IMR-90 (cell line): ENCODE measurements around the gene KRT7. TPM values are rescaled to one million over a fixed set of nuclear protein-coding genes. Genes with fewer than 3 reads are reported as not detected.

Experiments
- ATAC-seq: fragments of 200-7000 bp; cut with Tn5 transposase; 2 replicates; pipeline ENCODE4 v1.9.1; 2020; ENCODE audit warnings: low read depth, mild to moderate bottlenecking, moderate library complexity
- BruUV-seq: library from RNA; stranded (reverse); fragments of 400-500 nt; replicated peaks from 2 replicates; lab custom pipeline; 2021; lab: Mats Ljungman, UMichigan
- CTCF ChIA-PET: fragments of 300-600 bp; formaldehyde crosslinking; extraction: SDS; loops from one replicate; lab custom pipeline; 2021; ENCODE audit warnings: antibody characterized with exemption; lab: Yijun Ruan, JAX
- POLR2A ChIA-PET: fragments of 300-600 bp; sonication (Branson Sonifier 250); formaldehyde crosslinking; loops from one replicate; lab custom pipeline; 2022; ENCODE audit warnings: antibody characterized with exemption; ENCODE audit not compliant: unreplicated experiment; lab: Charles Lee
- DNase-seq: peaks from one replicate; pipeline ENCODE4 v3.0.0; 2013
- H2AFZ ChIP-seq: replicated peaks from 2 replicates; pipeline ENCODE3; 2013; ENCODE audit warnings: low read length, mild to moderate bottlenecking; ENCODE audit not compliant: poor library complexity
- H2AK5ac ChIP-seq: 2 replicates; pipeline ENCODE4 v1.6.1; 2013; ENCODE audit warnings: low read depth, low read length, inconsistent platforms
- H2AK9ac ChIP-seq: replicated peaks from 2 replicates; pipeline ENCODE3; 2013; ENCODE audit warnings: mild to moderate bottlenecking, low read depth, low read length, moderate library complexity; ENCODE audit not compliant: poor library complexity
- H2BK120ac ChIP-seq: 2 replicates; pipeline ENCODE4 v1.6.1; 2013; ENCODE audit warnings: low read depth, low read length, inconsistent platforms
- H2BK15ac ChIP-seq: 3 replicates; pipeline ENCODE4 v1.6.1; 2013; ENCODE audit warnings: low read depth, low read length, inconsistent platforms
- H2BK20ac ChIP-seq: 2 replicates; pipeline ENCODE4 v1.6.1; 2013; ENCODE audit warnings: low read depth, mild to moderate bottlenecking, inconsistent platforms, low read length, moderate library complexity
- H2BK5ac ChIP-seq: 2 replicates; pipeline ENCODE4 v1.6.1; 2013; ENCODE audit warnings: mild to moderate bottlenecking, low read depth, low read length, inconsistent platforms; ENCODE audit not compliant: poor library complexity, severe bottlenecking
- H3K14ac ChIP-seq: replicated peaks from 2 replicates; pipeline ENCODE4 v1.6.1; 2013; ENCODE audit warnings: low read depth, low read length, inconsistent platforms
- H3K18ac ChIP-seq: 2 replicates; pipeline ENCODE4 v1.6.1; 2013; ENCODE audit warnings: low read depth, low read length, control low read depth
- H3K23ac ChIP-seq: 2 replicates; pipeline ENCODE4 v1.6.1; 2013; ENCODE audit warnings: low read depth, low read length, inconsistent platforms
- H3K27ac ChIP-seq: 2 replicates; pipeline ENCODE4 v1.5.1; 2013; ENCODE audit warnings: mild to moderate bottlenecking, control low read depth, low read length; ENCODE audit not compliant: insufficient read depth
- H3K27me3 ChIP-seq: 2 replicates; pipeline ENCODE4 v1.6.1; 2013; ENCODE audit warnings: low read length; ENCODE audit not compliant: control insufficient read depth, insufficient read depth
- H3K36me3 ChIP-seq: 2 replicates; pipeline ENCODE4 v1.6.1; 2013; ENCODE audit warnings: low read length, mixed read lengths; ENCODE audit not compliant: control insufficient read depth, insufficient read depth
- H3K4ac ChIP-seq: 2 replicates; pipeline ENCODE4 v1.6.1; 2013; ENCODE audit warnings: low read depth, low read length, inconsistent platforms
- H3K4me1 ChIP-seq: 2 replicates; pipeline ENCODE4 v1.6.1; 2013; ENCODE audit warnings: low read length, mixed read lengths; ENCODE audit not compliant: control insufficient read depth, insufficient read depth
- H3K4me2 ChIP-seq: 2 replicates; pipeline ENCODE4 v1.6.1; 2013; ENCODE audit warnings: low read depth, mild to moderate bottlenecking, control low read depth, low read length, moderate library complexity
- H3K4me3 ChIP-seq: 2 replicates; pipeline ENCODE4 v1.5.1; 2013; ENCODE audit warnings: low read depth, mild to moderate bottlenecking, control low read depth, low read length, moderate library complexity; ENCODE audit not compliant: insufficient read depth
- H3K56ac ChIP-seq: 2 replicates; pipeline ENCODE4 v1.6.1; 2013; ENCODE audit warnings: low read length, inconsistent platforms; ENCODE audit not compliant: insufficient read depth; ENCODE audit errors: extremely low read depth
- H3K79me1 ChIP-seq, 2 experiments: 2 replicates each; pipeline ENCODE4 v1.6.1; 2013; ENCODE audit warnings: low read length in 2 of 2, inconsistent platforms in 1 of 2, low read depth in 1 of 2
- H3K9ac ChIP-seq: 2 replicates; pipeline ENCODE4 v1.6.1; 2013; ENCODE audit warnings: low read depth, low read length, control low read depth
- H3K9me1 ChIP-seq: 2 replicates; pipeline ENCODE4 v1.6.1; 2013; ENCODE audit warnings: low read length, inconsistent platforms; ENCODE audit not compliant: insufficient read depth
- H3K9me3 ChIP-seq: 2 replicates; pipeline ENCODE4 v1.6.1; 2013; ENCODE audit warnings: low read length; ENCODE audit not compliant: control insufficient read depth, insufficient read depth
- H4K20me1 ChIP-seq: 2 replicates; pipeline ENCODE4 v1.6.1; 2013; ENCODE audit warnings: low read length, inconsistent platforms; ENCODE audit not compliant: insufficient read depth
- H4K5ac ChIP-seq: 2 replicates; pipeline ENCODE4 v1.6.1; 2013; ENCODE audit warnings: mild to moderate bottlenecking, low read depth, low read length, control low read depth
- H4K8ac ChIP-seq, 2 experiments: 2 replicates each; pipeline ENCODE4 v1.6.1; 2013; ENCODE audit warnings: low read depth in 2 of 2, low read length in 2 of 2, control low read depth in 1 of 2, inconsistent platforms in 1 of 2
- H4K91ac ChIP-seq: 2 replicates; pipeline ENCODE4 v1.6.1; 2013; ENCODE audit warnings: low read depth, low read length, inconsistent platforms; ENCODE audit not compliant: insufficient read depth
- BHLHE40 ChIP-seq: fragments of 150-350 bp; IDR thresholded peaks from 2 replicates; pipeline ENCODE4 v1.6.1; 2016; ENCODE audit warnings: mild to moderate bottlenecking, low read depth, low read length
- CEBPB ChIP-seq: IDR thresholded peaks from 2 replicates; pipeline ENCODE4 v1.6.1; 2012; ENCODE audit warnings: low read depth, low read length, improper control_type of control experiment
- NFE2L2 ChIP-seq: fragments of 150-350 bp; IDR thresholded peaks from 2 replicates; pipeline ENCODE4 v1.6.1; 2016; ENCODE audit warnings: low read depth, mild to moderate bottlenecking, low read length
- RFX5 ChIP-seq: IDR thresholded peaks from 2 replicates; pipeline ENCODE4 v1.8.0; 2012; ENCODE audit warnings: low read depth, mild to moderate bottlenecking, low read length, moderate library complexity
- SMC3 ChIP-seq: fragments of 150-350 bp; IDR thresholded peaks from 2 replicates; pipeline ENCODE4 v1.6.1; 2016; ENCODE audit warnings: low read depth, mild to moderate bottlenecking, antibody characterized with exemption, low read length, moderate library complexity
- WGBS, 2 experiments: methylation state at CpG; one replicate each; pipeline versions ENCODE4 v1.1.5 to v1.1.7; 2013; ENCODE audit warnings: missing lambda C conversion rate in 2 of 2; ENCODE audit not compliant: insufficient read length in 1 of 2; ENCODE audit errors: extremely low coverage in 2 of 2; 5-methylcytosine and 5-hydroxymethylcytosine counted together
- dilution Hi-C: fragments of 300-500 bp; cut with HindIII; formaldehyde crosslinking; loops from one replicate; pipeline ENCODE4 v1.14.3; 2018; ENCODE audit warnings: low sequenced_read_pairs; ENCODE audit not compliant: unreplicated experiment
- in situ Hi-C: fragments of 300-500 bp; cut with MboI; formaldehyde crosslinking; loops from 3 replicates; pipeline ENCODE4 v1.14.3; 2019; ENCODE audit warnings: low sequenced_read_pairs, inconsistent platforms, mixed read lengths
- intact Hi-C: fragments of 100-400 bp; cut with micrococcal nuclease; formaldehyde crosslinking; loops from 2 replicates; pipeline ENCODE4 v1.10.0; 2022
- polyA plus RNA-seq, 3 experiments: library from polyadenylated mRNA; depleted of rRNA; stranded (reverse); fragments of >200 nt; gene quantifications; 2 replicates each; pipeline ENCODE4 v1.2.3, GENCODE V29; 2012; ENCODE audit warnings: low replicate concordance in 1 of 3
- total RNA-seq: library from RNA; depleted of rRNA; stranded (reverse); fragments of >200 nt; gene quantifications from 2 replicates; pipeline ENCODE4 v1.2.3, GENCODE V29; 2012
- TF ChIP-seq, protein P1 (sequence below): fragments of 150-350 bp; IDR thresholded peaks from 2 replicates; pipeline ENCODE4 v1.6.1; 2016; ENCODE audit warnings: low read depth, mild to moderate bottlenecking, low read length, moderate library complexity, borderline replicate concordance
- TF ChIP-seq, protein P2 (sequence below): conservative IDR thresholded peaks from 2 replicates; pipeline ENCODE4 v1.5.1; 2012; ENCODE audit warnings: mild to moderate bottlenecking, low read depth, low read length, improper control_type of control experiment

The KRT7 gene
- total and polyA plus RNA-seq, 2 of the 4 experiments (the other 2 are of a cell fraction), result 0.54 to 1.7 TPM

GRCh38 chr12:52291267-52291935 is 58.4 kb downstream of the KRT7 start, which contains the start of gene KRT81:
KRT81 (minus strand) TSS chr12:52291534; CDS start chr12:52291465, 69 bp downstream.
- in situ Hi-C loops, result no loop called here
- Histone ChIP-seq H3K4me1 (no peaks in the 10 kb centered on the region), H3K36me3 (no peaks in the 10 kb centered on the region), H3K23ac (no peak within 1 kb of the TSS), H3K9me3 (no peaks in the 10 kb centered on the region), H3K4me2 (no peak within 1 kb of the TSS), H2BK5ac (no peak within 1 kb of the TSS), H2BK15ac (no peak within 1 kb of the TSS), H3K4me3 (no peak within 1 kb of the TSS), H4K5ac (no peak within 1 kb of the TSS), H3K56ac (no peak within 1 kb of the TSS), H3K18ac (no peak within 1 kb of the TSS), H3K9ac (no peak within 1 kb of the TSS), H3K79me1 (no peaks in the 10 kb centered on the region), H2AK9ac (no peak within 1 kb of the TSS), H4K20me1 (no peaks in the 10 kb centered on the region), H4K91ac (no peak within 1 kb of the TSS), H2AK5ac (no peak within 1 kb of the TSS), H4K8ac (no peak within 1 kb of the TSS), H2BK20ac (no peak within 1 kb of the TSS), H2AFZ (no peak within 1 kb of the TSS), H3K27me3 (peaks cover 27% of the 10 kb centered on the region), H3K14ac (no peak within 1 kb of the TSS), H2BK120ac (no peak within 1 kb of the TSS), H3K4ac (no peak within 1 kb of the TSS), H3K9me1 (no peaks in the 10 kb centered on the region), H3K27ac (no peak within 1 kb of the TSS)
- ChIA-PET CTCF (interaction anchor here (2.0 kb wide), 1 partner anchor 15 kb away, joined by 5 read pairs; no protein-coding TSS in a partner anchor), POLR2A (no interaction called here)
- BruUV-seq, result no TSS peak
- no peak for DNase-seq
- 24% methylated on average over 9 of the region's 32 CpGs; no CpG with 5 or more reads in 1 of the 2 experiments for WGBS, 2 experiments
- dilution Hi-C loops, result no loop called here
- TF ChIP-seq SMC3, result no peak
- TF ChIP-seq NFE2L2, result no peak
- TF ChIP-seq CEBPB, result no peak
- TF ChIP-seq RFX5, result no peak
- TF ChIP-seq BHLHE40, result no peak
- TF ChIP-seq, protein P1, sequence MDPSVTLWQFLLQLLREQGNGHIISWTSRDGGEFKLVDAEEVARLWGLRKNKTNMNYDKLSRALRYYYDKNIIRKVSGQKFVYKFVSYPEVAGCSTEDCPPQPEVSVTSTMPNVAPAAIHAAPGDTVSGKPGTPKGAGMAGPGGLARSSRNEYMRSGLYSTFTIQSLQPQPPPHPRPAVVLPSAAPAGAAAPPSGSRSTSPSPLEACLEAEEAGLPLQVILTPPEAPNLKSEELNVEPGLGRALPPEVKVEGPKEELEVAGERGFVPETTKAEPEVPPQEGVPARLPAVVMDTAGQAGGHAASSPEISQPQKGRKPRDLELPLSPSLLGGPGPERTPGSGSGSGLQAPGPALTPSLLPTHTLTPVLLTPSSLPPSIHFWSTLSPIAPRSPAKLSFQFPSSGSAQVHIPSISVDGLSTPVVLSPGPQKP, result no peak
- TF ChIP-seq, protein P2, sequence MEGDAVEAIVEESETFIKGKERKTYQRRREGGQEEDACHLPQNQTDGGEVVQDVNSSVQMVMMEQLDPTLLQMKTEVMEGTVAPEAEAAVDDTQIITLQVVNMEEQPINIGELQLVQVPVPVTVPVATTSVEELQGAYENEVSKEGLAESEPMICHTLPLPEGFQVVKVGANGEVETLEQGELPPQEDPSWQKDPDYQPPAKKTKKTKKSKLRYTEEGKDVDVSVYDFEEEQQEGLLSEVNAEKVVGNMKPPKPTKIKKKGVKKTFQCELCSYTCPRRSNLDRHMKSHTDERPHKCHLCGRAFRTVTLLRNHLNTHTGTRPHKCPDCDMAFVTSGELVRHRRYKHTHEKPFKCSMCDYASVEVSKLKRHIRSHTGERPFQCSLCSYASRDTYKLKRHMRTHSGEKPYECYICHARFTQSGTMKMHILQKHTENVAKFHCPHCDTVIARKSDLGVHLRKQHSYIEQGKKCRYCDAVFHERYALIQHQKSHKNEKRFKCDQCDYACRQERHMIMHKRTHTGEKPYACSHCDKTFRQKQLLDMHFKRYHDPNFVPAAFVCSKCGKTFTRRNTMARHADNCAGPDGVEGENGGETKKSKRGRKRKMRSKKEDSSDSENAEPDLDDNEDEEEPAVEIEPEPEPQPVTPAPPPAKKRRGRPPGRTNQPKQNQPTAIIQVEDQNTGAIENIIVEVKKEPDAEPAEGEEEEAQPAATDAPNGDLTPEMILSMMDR, result no peak
- no peak for ATAC-seq
- intact Hi-C loops, result no loop called here
